Testis (tissue), 2 donors: ENCODE results near the gene LARGE1.

ENCODE experiments used
- POLR2A ChIP-seq: fragments of 450-650 bp; IDR thresholded peaks from one replicate; pipeline ENCODE4 v1.6.1; 2017; ENCODE audit warnings: antibody characterized with exemption, mild to moderate bottlenecking, moderate library complexity
- TF ChIP-seq, protein P1 (sequence below), 3 experiments: fragments of 450-650 bp in 2 of 3; fragments of 200-600 bp in 1 of 3; sonication (generic) in 1 of 3; IDR thresholded peaks; one replicate each; pipeline ENCODE4 v1.5.1; 2016 to 2019; ENCODE audit warnings: antibody characterized with exemption in 3 of 3, mild to moderate bottlenecking in 2 of 3, moderate library complexity in 1 of 3

DNA sequence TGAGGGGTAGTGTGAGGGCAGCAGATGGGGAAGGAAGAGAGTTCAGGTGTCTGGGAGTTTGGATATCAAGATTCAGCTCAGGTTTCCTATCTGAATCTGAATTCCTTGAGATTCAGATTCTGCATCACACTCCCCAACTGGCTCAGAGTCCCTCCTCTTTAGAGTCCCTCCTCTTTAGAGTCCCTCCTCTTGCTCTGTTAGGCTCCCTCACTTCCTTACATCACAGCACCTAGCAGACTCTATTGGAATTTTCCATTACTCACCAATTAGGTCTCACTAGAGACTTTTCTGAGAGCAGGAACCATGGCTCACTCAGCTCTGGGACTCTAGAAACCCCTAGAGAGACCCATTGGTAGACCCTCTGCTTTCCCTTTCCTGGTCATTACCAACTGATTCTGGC lies 558.7 kb downstream of the LARGE1 start:
- no peak for TF ChIP-seq POLR2A
- TF ChIP-seq, protein P1, sequence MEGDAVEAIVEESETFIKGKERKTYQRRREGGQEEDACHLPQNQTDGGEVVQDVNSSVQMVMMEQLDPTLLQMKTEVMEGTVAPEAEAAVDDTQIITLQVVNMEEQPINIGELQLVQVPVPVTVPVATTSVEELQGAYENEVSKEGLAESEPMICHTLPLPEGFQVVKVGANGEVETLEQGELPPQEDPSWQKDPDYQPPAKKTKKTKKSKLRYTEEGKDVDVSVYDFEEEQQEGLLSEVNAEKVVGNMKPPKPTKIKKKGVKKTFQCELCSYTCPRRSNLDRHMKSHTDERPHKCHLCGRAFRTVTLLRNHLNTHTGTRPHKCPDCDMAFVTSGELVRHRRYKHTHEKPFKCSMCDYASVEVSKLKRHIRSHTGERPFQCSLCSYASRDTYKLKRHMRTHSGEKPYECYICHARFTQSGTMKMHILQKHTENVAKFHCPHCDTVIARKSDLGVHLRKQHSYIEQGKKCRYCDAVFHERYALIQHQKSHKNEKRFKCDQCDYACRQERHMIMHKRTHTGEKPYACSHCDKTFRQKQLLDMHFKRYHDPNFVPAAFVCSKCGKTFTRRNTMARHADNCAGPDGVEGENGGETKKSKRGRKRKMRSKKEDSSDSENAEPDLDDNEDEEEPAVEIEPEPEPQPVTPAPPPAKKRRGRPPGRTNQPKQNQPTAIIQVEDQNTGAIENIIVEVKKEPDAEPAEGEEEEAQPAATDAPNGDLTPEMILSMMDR (IDR thresholded peaks at IDR 0.05): no peak
